NT2/D1 (cell line): ENCODE data around the gene C16orf74.

Source experiments
- SUZ12 ChIP-seq: IDR thresholded peaks from 2 replicates; pipeline ENCODE4 v1.6.1; 2011; ENCODE audit not compliant: insufficient read length, insufficient read depth; ENCODE audit errors: extremely low read depth
- YY1 ChIP-seq: IDR thresholded peaks from 2 replicates; pipeline ENCODE4 v1.6.1; 2011; ENCODE audit not compliant: insufficient read length, insufficient read depth
- ZNF274 ChIP-seq: IDR thresholded peaks from 2 replicates; pipeline ENCODE4 v1.6.1; 2011; ENCODE audit warnings: mild to moderate bottlenecking, low read depth, low read length

DNA sequence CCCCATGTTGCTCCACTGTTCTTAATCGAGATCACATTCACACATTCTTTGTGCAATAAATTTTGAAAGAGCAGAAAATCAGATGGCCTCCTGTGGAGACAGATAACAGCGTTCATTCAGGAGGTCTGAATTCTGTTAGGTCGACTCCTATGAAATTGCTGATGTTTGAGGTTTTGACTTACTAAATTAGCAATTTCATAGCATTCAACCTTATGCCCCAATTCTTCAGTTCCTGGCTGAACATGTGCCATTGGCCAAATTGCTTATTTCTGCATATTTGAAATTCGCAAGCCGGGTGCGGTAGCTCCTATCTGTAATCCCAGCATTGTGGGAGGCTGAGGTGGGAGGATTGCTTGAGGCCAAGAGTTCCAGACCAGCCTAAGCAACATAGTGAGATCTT, 22.1 kb upstream of the C16orf74 start:
- no peak for TF ChIP-seq YY1
- TF ChIP-seq SUZ12, result no peak
- TF ChIP-seq ZNF274, result no peak
